Measurements from ENCODE around the gene TBCD. TPM values are rescaled to one million over a fixed set of nuclear protein-coding genes. Genes with fewer than 3 reads are reported as not detected.

Gene TBCD
- total and polyA plus RNA-seq, 9 of the 15 experiments (the other 6 are each of a cell fraction or from before 2014, with no cell fraction given), result 8.9 to 98.5 (median 28.0) TPM

- FAIRE-seq (no peak), ATAC-seq (no peak), DNase-seq (ENCODE audit: extremely low read depth in 1 of 4, low spot score in 3 of 4) (no peak)
- Histone ChIP-seq H3K79me2 (ENCODE audit: control insufficient read depth, insufficient read depth, low read length) (no peaks in the 10 kb centered on the region), H3K9me1 (ENCODE audit: control insufficient read depth, insufficient read depth, low read length) (no peaks in the 10 kb centered on the region), H3K27ac (ENCODE audit: extremely low read depth, low read depth, low read length) (no peak overlapping the region), H4K20me1 (replicated peaks; ENCODE audit: control insufficient read depth, insufficient read depth, low read length) (no peaks in the 10 kb centered on the region), H3K9ac (ENCODE audit: insufficient read depth in 1 of 2, low read depth in 2 of 2, low read length in 2 of 2) (peak overlapping the region in 1 of 2 experiments; percentile 65; a peak in 1 of 4 replicates), H3K36me3 (ENCODE audit: control insufficient read depth, insufficient read depth, low read length) (peaks cover 44% of the 10 kb centered on the region), H3K27me3 (ENCODE audit: control insufficient read depth in 2 of 2, insufficient read depth in 2 of 2, low read length in 2 of 2) (no peaks in the 10 kb centered on the region), H3K4me1 (replicated peaks in 1 of 2; ENCODE audit: control insufficient read depth in 2 of 2, insufficient read depth in 2 of 2, low read length in 2 of 2) (peaks cover 0 to 29% of the 10 kb centered on the region in 2 experiments; a peak in 2 of 5 replicates), H3K4me2 (ENCODE audit: insufficient read depth, low read length) (no peak overlapping the region), H3K9me3 (replicated peaks; ENCODE audit: control insufficient read depth, insufficient read depth, low read depth, low read length) (no peaks in the 10 kb centered on the region), H3K4me3 (no peak overlapping the region), H2AFZ (ENCODE audit: low read depth, low read length) (no peak overlapping the region)
- ChIA-PET POLR2A (interaction anchor here (1.0 kb wide), 1 partner anchor 9 kb away, joined by 3 read pairs; no protein-coding TSS in a partner anchor), CTCF (ENCODE audit: low intra/inter-chr PET ratio) (no interaction called here)
- intact Hi-C loops (cut with micrococcal nuclease) (no loop called here), in situ Hi-C loops (cut with MboI) (no loop called here)
- no TSS peak for BruUV-seq (replicated peaks)
- 93% methylated on average over 19 of the region's 20 CpGs for WGBS (ENCODE audit: insufficient coverage, low coverage, missing lambda C conversion rate)
- no peak for TF ChIP-seq RBFOX2 (IDR thresholded peaks at IDR 0.05; ENCODE audit: low read depth, low read length)
- no peak for TF ChIP-seq EWSR1 (IDR thresholded peaks at IDR 0.05; ENCODE audit: borderline replicate concordance, low read depth, partially characterized antibody)
- no peak for TF ChIP-seq MYC (IDR thresholded peaks at IDR 0.05; ENCODE audit: low read depth, low read length)
- TF ChIP-seq MYC (CRISPR knock-in tag; IDR thresholded peaks at IDR 0.05; ENCODE audit: borderline replicate concordance, low read depth), result no peak
- TF ChIP-seq HEY1 (CRISPR knock-in tag; IDR thresholded peaks at IDR 0.05; ENCODE audit: borderline replicate concordance), result no peak
- no peak for TF ChIP-seq DIDO1 (tag; IDR thresholded peaks at IDR 0.05; ENCODE audit: low read depth)
- TF ChIP-seq PBX2 (CRISPR knock-in tag; IDR thresholded peaks at IDR 0.05; ENCODE audit: low read depth), result no peak
- no peak for TF ChIP-seq PBX2 (tag; conservative IDR thresholded peaks at IDR 0.05; ENCODE audit: low read depth)
- no peak for TF ChIP-seq MAZ (CRISPR knock-in tag; conservative IDR thresholded peaks at IDR 0.05 in 1 of 2, IDR thresholded peaks at IDR 0.05 in 1 of 2)
- TF ChIP-seq POLR2A (conservative IDR thresholded peaks at IDR 0.05), result no peak
- no peak for TF ChIP-seq ZNF274 (IDR thresholded peaks at IDR 0.05; ENCODE audit: borderline replicate concordance, low read depth, low read length)
- no peak for TF ChIP-seq RAD51 (IDR thresholded peaks at IDR 0.05; ENCODE audit: borderline replicate concordance, low read depth)
- no peak for TF ChIP-seq RB1 (IDR thresholded peaks at IDR 0.05; ENCODE audit: low read depth)
- no peak for TF ChIP-seq NR2C2 (CRISPR knock-in tag; IDR thresholded peaks at IDR 0.05)
- TF ChIP-seq NR2C2 (tag; IDR thresholded peaks at IDR 0.05), result no peak
- no peak for TF ChIP-seq XRCC3 (IDR thresholded peaks at IDR 0.05)
- TF ChIP-seq PTRF (tag; IDR thresholded peaks at IDR 0.05), result no peak
- TF ChIP-seq, protein P1, sequence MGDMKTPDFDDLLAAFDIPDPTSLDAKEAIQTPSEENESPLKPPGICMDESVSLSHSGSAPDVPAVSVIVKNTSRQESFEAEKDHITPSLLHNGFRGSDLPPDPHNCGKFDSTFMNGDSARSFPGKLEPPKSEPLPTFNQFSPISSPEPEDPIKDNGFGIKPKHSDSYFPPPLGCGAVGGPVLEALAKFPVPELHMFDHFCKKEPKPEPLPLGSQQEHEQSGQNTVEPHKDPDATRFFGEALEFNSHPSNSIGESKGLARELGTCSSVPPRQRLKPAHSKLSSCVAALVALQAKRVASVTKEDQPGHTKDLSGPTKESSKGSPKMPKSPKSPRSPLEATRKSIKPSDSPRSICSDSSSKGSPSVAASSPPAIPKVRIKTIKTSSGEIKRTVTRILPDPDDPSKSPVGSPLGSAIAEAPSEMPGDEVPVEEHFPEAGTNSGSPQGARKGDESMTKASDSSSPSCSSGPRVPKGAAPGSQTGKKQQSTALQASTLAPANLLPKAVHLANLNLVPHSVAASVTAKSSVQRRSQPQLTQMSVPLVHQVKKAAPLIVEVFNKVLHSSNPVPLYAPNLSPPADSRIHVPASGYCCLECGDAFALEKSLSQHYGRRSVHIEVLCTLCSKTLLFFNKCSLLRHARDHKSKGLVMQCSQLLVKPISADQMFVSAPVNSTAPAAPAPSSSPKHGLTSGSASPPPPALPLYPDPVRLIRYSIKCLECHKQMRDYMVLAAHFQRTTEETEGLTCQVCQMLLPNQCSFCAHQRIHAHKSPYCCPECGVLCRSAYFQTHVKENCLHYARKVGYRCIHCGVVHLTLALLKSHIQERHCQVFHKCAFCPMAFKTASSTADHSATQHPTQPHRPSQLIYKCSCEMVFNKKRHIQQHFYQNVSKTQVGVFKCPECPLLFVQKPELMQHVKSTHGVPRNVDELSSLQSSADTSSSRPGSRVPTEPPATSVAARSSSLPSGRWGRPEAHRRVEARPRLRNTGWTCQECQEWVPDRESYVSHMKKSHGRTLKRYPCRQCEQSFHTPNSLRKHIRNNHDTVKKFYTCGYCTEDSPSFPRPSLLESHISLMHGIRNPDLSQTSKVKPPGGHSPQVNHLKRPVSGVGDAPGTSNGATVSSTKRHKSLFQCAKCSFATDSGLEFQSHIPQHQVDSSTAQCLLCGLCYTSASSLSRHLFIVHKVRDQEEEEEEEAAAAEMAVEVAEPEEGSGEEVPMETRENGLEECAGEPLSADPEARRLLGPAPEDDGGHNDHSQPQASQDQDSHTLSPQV (IDR thresholded peaks at IDR 0.05), result no peak
These were observed 81.1 kb downstream of the TBCD start for GRCh38 chr17:82832881-82833475.
